ENCODE data around the gene TERB1. TPM values are rescaled to one million over a fixed set of nuclear protein-coding genes. Genes with fewer than 3 reads are reported as not detected.
"Not testable (repeated sequence)": the region's sequence is repeated elsewhere in the genome, so short reads cannot be mapped to it uniquely, and the experiment has no call there.

TERB1 gene
- total RNA-seq, 2 donors from 2014 or later = not detected

DNA sequence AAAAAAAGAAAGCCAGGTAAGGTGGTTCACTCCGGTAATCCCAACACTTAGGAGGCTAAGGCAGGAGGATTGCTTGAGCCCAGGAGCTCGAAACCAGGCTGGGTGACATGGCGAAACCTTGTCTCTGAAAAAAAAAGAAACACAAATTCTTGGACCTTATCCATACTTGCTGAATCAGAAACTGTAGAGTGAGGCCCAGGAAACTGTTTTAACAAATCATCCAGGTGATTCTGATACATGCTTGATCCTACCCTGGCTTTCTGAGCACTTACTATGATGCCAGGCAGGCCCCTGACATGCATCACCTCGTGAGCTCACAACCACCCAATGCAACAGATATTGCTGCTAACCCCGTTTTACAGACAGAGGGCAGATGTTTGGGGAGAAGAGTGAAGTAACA lies 33.4 kb upstream of the TERB1 start:
- no peak overlapping the region for H3K27ac Mint-ChIP-seq
- DNase-seq (ENCODE audit: low spot score in 2 of 2) = no peak
- no peaks in the 10 kb centered on the region for H3K9me3 Mint-ChIP-seq
- H3K36me3 Mint-ChIP-seq = no peaks in the 10 kb centered on the region
- no peak for ATAC-seq

DNA sequence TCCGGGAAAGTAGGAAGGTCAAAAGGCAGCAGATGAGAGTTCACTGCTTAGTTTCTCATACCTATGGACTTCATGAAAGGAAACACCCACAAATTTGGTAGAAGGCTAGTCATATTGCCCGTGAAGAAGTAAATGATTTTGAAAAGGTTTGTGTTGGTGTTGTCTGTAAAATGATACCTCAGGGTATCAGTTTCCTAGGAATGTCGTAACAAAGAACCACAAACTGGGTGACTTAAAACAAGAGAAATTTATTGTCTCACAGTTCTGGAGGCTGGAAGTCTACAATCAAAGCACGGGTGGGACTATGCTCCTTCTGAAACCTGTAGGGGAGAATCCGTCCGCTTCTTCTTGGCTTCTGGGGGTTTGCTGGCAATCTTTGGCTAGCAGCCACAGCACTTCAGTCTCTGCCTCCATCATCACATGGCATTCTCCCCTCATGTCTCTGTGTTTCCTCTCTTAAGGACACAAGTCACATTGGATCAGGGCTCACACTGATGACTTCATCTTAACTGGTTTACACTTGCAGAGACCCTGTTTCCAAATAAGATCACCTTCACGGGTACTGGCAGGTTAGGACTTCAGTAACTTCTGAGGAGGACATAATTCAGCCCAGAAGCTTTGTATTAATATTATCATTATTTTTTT lies 31.4 kb upstream of the TERB1 start:
- H3K27ac Mint-ChIP-seq = no peak overlapping the region
- ATAC-seq = no peak

DNA sequence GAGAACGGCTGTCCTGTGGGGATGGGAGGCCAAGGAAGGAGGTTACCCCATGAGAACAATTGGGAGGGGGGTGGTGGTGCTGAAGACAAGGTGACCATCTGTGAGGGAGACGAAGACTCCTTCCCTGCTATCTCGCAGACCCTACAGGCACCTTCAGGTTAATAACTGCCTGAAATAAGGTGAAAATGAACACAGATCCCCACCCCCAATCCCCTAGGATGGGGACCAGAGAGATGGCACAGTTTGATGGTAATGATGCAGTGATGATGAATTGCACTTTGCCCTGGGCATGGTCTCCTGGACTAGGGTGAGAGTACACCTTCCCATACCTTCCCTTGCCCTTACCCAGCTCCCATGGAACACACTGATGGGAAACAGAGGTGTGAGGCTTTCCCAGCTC lies 30.8 kb upstream of the TERB1 start:
- no peak for ATAC-seq
- H3K27ac Mint-ChIP-seq = no peak overlapping the region

More for the DNA sequence above, 31.4 kb upstream of the TERB1 start:
- Mint-ChIP-seq H3K9me3 (no peaks in the 10 kb centered on the region), H3K36me3 (peaks cover 0 to 3% of the 10 kb centered on the region in 2 donors)
- no peak for DNase-seq (ENCODE audit: low spot score in 2 of 2)

DNA sequence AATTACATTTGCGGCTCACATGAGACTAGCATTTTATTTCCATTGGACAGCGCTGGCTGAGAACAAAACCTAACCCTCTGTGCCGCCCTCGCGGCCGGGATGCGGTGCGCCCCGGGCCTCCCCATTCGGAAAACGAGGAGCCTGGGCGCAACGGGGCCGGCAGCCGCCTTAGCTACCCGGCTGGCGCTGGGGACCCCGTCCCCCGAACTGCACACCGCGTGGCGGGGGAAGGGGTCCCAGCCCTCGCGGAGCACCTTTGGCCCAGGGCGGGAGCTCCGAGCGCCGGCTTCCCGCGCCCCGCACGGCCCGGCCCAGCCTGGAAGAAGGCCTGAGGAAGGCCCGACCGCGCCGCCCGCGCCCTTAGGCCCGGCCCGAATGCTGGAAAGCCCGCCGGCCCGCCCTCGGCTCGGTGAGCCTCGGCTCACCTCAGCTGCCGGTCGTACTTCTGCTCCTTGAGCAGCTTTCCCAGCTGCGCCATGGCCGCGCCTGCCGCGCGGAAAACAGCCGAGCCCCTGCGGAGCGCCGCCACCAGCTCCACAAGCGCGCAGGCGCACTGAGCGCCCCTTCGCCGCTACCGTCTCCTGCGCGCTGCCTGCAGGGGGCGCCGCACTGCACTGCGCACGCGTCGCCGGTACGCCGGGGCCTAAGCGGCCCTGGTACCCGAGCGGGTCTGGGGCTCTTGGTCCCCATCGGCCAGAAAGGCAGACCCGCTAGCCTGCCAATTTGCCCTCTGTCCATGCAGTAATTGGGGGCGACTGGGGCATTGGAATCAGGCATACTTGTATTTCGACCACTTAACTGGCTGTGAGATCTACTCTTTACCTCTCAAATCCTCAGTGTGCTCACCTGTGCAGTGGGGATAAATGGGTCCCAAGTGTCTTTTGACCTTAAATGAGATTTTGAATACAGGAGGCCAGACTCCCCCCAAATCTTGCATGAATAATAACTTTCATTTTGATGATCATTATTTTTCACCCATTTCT lies 29.3 kb upstream of the TERB1 start, which contains the start of gene NAE1:
Gene NAE1, minus strand, starts transcription at position 555 of the 983 bp plus-strand sequence. Its CDS starts 77 bp downstream, at position 478.
- Mint-ChIP-seq H3K9me3 (no peaks in the 10 kb centered on the region), H3K27ac (peak within 1 kb of the TSS; percentile 60 to 76), H3K36me3 (peaks cover 5 to 13% of the 10 kb centered on the region in 2 donors)
- peak; percentile 95 to 97 for ATAC-seq
- peak; percentile 94 to 96 for DNase-seq (ENCODE audit: low spot score in 2 of 2)

More for the DNA sequence above, 30.8 kb upstream of the TERB1 start:
- DNase-seq (ENCODE audit: low spot score in 2 of 2) = no peak
- Mint-ChIP-seq H3K36me3 (peaks cover 0 to 6% of the 10 kb centered on the region in 2 donors), H3K9me3 (no peaks in the 10 kb centered on the region)

DNA sequence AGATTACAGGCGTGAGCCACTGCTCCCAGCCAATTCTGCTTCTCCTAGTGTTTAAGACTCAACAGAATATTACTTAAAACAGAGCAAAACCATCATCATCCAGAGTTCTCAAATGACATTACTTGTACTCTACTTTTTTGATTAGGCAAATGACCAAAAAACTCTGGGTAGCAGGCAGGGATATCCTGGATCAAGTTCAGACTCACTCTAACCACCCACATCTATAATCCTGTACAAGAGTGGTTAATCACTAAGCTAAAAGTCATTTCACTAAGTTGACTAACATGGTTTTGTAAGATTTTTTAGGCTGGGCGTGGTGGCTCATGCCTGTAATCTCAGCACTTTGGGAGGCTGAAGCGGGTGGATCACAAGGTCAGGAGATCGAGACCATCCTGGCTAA lies 22.6 kb upstream of the TERB1 start:
- Mint-ChIP-seq H3K27ac (peak overlapping the region in 1 of 2 donors; percentile 65), H3K9me3 (no peaks in the 10 kb centered on the region), H3K36me3 (peaks cover 5 to 13% of the 10 kb centered on the region in 2 donors)
- ATAC-seq (peak in 1 of 2 donors; percentile 31), DNase-seq (ENCODE audit: low spot score in 2 of 2) (no peak)

DNA sequence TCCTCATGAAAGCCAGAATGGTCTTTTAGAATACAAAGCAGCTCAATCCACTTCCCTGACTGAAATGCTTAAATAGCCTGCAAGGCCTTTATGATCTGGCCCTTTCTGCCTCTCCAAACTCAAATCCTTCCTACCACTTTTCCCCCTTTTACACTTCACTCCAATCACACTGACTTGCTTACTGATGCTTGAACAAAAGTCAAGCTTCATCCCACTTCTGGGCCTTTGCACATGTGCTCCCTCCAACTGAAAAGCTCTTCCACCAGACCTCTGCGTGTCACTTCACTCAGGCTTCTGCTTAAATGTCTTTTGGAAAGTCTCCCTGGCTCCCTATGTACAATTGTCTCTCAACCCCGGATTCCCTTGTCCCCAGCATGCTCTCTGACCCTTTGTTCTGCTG lies 13.3 kb upstream of the TERB1 start:
- H3K36me3 Mint-ChIP-seq = peaks cover 6 to 19% of the 10 kb centered on the region in 2 donors
- DNase-seq (ENCODE audit: low spot score in 2 of 2) (no peak), ATAC-seq (no peak)
- H3K27ac Mint-ChIP-seq = peak overlapping the region in 1 of 2 donors; percentile 34
- no peaks in the 10 kb centered on the region for H3K9me3 Mint-ChIP-seq

DNA sequence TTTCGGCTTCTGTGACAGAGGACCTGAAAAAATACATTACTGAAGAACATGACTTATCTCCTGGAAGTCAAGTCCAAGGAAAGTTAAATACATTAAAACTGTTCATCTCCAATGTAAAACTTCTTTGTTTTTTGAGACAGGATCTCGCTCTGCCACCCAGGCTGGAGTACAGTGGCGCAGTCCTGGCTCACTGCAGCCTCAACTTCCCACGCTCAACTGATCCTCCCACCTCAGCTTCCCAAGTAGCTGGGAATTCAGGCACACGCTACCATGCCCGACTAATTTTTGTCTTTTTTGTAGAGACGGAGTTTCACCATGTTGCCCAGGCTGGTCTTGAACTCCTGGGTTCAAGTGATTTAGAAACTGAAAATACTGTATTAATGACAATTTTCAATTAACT lies 9.7 kb upstream of the TERB1 start:
- no peaks in the 10 kb centered on the region for H3K9me3 Mint-ChIP-seq
- H3K27ac Mint-ChIP-seq = peak overlapping the region in 1 of 2 donors; percentile 47
- ATAC-seq = no peak
- no peak for DNase-seq (ENCODE audit: low spot score in 2 of 2)
- peaks cover 0 to 6% of the 10 kb centered on the region in 2 donors for H3K36me3 Mint-ChIP-seq

DNA sequence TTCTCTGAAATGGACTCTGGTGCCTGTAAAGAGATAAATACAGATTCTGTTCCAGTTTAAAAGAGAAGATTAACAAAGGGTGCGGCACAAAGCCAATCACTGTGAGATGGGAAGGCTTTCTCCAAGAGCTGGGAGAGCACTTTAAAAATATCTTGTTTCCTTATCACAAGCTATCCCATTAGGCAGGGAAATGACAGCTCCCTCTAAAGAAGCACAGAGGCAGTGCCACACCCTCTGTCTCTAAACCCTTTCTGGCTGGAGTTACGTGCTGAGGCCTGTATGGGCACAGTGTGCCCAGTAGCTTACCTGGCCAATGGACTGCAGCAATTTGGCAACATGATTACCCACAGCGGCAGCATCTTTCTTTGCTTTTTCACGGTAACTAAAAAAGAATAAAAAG lies 9.0 kb upstream of the TERB1 start:
- Mint-ChIP-seq H3K27ac (no peak overlapping the region), H3K9me3 (no peaks in the 10 kb centered on the region), H3K36me3 (peaks cover 0 to 6% of the 10 kb centered on the region in 2 donors)
- DNase-seq (ENCODE audit: low spot score in 2 of 2) (no peak), ATAC-seq (no peak)

DNA sequence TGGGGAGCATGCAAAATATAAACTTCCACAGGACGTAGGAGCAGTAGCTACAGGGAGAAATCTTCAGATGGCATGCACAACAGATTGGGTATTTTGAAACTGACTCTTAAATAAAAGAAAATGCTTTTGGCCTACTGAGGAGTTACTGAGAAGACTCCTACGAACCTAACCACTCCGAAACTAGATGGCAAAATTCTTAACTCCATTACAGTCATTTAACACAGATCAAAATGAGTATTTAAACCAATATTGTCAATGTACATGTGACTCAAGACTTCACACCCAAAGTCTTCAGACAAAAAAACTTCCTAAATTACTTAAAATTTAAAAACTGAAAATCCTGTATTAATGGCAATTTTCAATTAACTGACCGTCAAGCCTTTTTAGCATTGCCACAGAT lies 8.4 kb upstream of the TERB1 start:
- H3K36me3 Mint-ChIP-seq = peaks cover 0 to 3% of the 10 kb centered on the region in 2 donors
- no peak overlapping the region for H3K27ac Mint-ChIP-seq
- no peak for ATAC-seq
- no peak for DNase-seq (ENCODE audit: low spot score in 2 of 2)
- H3K9me3 Mint-ChIP-seq = no peaks in the 10 kb centered on the region

DNA sequence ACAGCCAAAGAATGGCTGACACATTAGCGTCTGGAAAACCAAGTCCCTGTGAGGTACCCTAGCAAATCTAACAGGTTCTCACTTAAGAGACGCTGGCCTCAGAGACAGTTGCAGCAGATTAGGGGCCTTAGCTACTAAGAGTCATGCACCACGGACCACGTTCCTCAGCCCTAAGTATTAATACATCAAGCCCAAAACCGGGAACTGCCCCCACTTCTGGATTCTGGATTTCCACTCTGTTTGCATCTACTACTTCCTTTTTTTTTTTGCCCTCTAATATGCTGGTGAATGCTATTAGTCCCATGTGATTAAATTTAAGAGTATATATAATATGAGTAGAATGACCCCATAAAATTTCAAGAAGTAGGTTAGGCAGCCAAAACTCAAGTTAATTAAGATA lies 775 bp upstream of the TERB1 start:
- DNase-seq (ENCODE audit: low spot score in 2 of 2) = no peak
- H3K27ac Mint-ChIP-seq = no peak overlapping the region
- H3K36me3 Mint-ChIP-seq = no peaks in the 10 kb centered on the region
- ATAC-seq = no peak
- H3K9me3 Mint-ChIP-seq = no peaks in the 10 kb centered on the region

DNA sequence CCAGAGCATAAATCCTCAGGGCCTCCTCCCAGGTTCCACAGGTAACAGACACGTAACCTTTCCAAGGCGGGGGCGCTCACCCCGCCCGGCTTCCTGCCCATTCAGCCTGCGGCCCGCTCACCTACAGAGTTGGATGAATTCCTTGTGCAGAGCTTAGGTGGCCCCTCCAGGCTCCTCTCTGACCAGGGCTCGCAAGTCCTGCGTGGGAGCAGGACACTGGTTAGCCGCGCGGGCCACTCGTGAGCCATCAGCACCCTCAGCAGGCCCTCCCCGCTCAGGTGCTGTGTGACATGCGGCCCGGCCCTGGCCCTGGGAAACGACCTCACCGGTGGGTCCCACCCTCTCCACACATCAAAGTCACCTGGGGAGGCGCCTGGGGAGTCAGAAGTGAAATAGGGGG lies 528 bp downstream of the TERB1 start:
- Mint-ChIP-seq H3K9me3 (no peaks in the 10 kb centered on the region), H3K27ac (no peak overlapping the region), H3K36me3 (no peaks in the 10 kb centered on the region)
- no peak for DNase-seq (ENCODE audit: low spot score in 2 of 2)
- ATAC-seq = no peak

DNA sequence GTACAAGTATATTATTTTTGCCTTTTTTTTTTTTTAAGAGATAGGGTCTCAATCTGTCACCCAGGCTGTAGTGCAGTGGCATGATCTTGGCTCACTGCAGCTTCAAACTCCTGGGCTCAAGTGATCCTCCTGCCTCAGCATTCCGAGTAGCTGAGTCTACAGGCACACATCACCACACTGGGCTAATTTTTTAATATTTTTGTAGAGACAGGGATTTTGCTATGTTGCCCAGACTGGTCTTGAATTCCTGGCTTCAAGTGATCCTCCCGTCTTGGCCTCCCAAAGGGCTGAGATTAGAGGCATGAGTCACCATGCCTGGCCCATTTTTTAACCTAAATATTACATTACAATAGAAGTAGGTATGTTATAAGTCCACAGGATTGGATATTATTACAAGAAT lies 3.2 kb downstream of the TERB1 start:
- Mint-ChIP-seq H3K36me3 (no peaks in the 10 kb centered on the region), H3K9me3 (no peaks in the 10 kb centered on the region), H3K27ac (no peak overlapping the region)
- ATAC-seq (no peak), DNase-seq (ENCODE audit: low spot score in 2 of 2) (no peak)

DNA sequence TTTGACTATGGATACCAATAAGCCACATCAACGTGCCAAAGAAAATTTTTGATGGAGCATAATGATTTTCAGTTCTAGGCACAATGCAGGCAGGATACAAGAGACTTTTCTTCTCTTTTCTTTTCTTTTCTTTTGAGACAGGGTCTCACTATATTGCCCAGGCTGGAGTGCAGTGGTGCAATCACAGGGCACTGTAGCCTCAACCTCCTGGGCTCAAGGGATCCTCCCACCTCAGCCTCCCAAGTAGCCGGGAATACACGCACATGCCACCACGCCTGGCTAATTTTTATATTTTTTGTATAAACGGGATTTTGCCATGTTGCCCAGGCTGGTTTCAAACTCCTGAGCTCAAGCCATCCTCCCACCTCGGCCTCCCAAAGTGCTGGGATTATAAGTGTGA lies 7.4 kb downstream of the TERB1 start:
- ATAC-seq; H3K27ac Mint-ChIP-seq; H3K36me3 Mint-ChIP-seq; DNase-seq (ENCODE audit: low spot score in 2 of 2); H3K9me3 Mint-ChIP-seq: not testable (repeated sequence)

DNA sequence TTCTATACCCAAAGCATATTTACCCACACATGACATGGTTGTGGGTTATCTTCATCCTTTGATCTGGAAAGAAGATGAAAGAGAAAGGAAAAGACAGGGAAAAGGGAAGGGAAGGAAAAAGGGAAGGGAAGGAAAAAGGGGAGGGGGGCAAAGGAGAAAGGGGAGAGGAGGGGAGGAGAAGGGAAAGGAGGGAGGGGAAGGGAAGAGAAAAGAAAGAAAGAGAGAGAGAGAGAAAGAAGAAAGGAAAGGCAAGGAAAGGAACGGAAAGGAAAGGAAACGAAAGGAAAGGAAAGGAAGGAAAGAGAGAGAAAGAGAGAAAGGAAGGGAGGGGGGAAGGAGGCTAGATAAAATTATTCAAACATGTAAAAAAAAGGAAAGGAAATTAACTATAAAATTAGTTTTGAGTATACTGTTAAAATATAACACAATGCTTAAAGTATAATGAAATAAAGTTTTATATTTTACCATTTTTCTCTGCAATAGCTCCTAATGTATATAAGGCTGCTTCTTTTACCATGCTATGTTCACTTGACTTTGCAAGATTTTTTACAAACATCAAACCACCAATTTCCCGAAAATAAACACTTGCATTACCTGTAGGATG lies 11.2 kb downstream of the TERB1 start:
- no peaks in the 10 kb centered on the region for H3K36me3 Mint-ChIP-seq
- H3K9me3 Mint-ChIP-seq = no peaks in the 10 kb centered on the region
- DNase-seq (ENCODE audit: low spot score in 2 of 2) (no peak), ATAC-seq (no peak)
- H3K27ac Mint-ChIP-seq = no peak overlapping the region

DNA sequence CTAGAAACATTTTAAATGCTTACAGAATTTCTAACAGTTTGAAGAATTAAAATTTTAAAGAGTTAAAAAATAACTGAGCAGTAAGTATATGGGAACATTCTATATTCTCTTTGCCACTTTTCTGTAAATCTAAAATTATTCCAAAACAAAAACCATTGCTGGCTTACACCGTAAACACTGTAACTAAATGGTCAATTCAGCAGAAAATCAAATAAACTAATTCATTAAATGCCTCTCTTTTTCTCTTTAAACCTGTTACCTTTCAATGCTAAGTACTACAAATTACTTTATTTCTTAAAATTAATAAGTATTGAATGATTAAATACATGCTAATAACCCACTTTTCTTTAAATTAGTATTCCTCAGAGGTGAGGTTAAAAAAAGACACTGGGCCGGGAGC lies 14.0 kb downstream of the TERB1 start:
- DNase-seq (ENCODE audit: low spot score in 2 of 2) = no peak
- no peak for ATAC-seq
- Mint-ChIP-seq H3K9me3 (no peaks in the 10 kb centered on the region), H3K27ac (no peak overlapping the region), H3K36me3 (no peaks in the 10 kb centered on the region)

DNA sequence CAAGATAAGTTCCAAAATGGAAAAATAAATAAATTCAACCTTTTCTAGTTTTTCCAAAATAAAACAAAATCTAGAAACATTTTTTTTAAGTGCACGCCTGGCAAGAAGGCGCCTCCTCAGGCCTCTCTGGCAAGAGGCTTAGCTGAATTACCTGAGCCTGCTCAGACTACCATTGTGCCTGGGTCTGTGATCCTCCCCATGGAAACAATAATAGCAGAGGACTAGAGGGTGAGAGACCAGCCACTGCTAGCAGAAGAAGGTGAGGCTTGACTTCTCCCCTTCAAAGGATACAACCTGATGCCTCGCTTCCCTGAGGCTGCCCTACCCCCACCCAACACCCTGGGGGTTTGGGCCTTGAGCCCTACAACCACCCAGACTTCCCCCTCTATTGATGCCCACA lies 14.8 kb downstream of the TERB1 start:
- no peaks in the 10 kb centered on the region for H3K9me3 Mint-ChIP-seq
- no peak for ATAC-seq
- no peak overlapping the region for H3K27ac Mint-ChIP-seq
- no peaks in the 10 kb centered on the region for H3K36me3 Mint-ChIP-seq
- DNase-seq (ENCODE audit: low spot score in 2 of 2) = no peak

DNA sequence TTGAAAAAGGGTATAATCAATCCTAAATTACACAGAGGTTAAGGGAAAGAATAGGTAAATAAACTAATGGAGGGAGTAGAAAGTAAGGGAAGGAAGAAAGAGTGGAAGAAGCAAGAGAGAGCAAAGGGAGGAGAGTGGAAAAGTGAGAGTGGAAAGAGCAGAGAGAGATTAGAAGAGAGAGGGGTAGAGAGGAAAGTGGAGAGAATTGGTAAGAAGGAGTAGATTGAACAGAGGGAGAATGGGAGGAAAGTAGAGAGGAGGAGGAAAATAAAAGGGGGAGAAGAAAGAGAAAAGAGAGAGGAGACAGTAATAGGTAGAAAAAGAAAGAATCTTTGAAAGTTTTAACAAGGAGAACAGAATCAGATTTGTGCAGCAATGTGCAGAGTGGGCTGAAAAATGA lies 24.9 kb downstream of the TERB1 start:
- Mint-ChIP-seq H3K27ac (no peak overlapping the region), H3K36me3 (no peaks in the 10 kb centered on the region), H3K9me3 (no peaks in the 10 kb centered on the region)
- DNase-seq (ENCODE audit: low spot score in 2 of 2) (no peak), ATAC-seq (no peak)

All from activated naive CD4-positive, alpha-beta T cell treated with anti-CD3 and anti-CD28 coated beads, Interleukin-2, amount 50 U/mL, for 72 hours (primary cell).